Measurements from ENCODE around the gene PPP2R5B.

The PPP2R5B gene

GRCh38 chr11:64894812-64895452, 29.6 kb upstream of the PPP2R5B start:
- DNase-seq (ENCODE audit: low spot score) (no peak), ATAC-seq (ENCODE audit: low read depth) (no peak)
- no peaks in the 10 kb centered on the region for H3K27me3 ChIP-seq (ENCODE audit: insufficient read depth, poor library complexity, severe bottlenecking)
- no peaks in the 10 kb centered on the region for H3K9me3 ChIP-seq (ENCODE audit: severe bottlenecking)
- H3K4me1 ChIP-seq (ENCODE audit: insufficient read depth, poor library complexity, severe bottlenecking) = no peaks in the 10 kb centered on the region
- no peak overlapping the region for H3K4me3 ChIP-seq (ENCODE audit: severe bottlenecking)
- H3K36me3 ChIP-seq (ENCODE audit: low read depth) = peaks cover 11% of the 10 kb centered on the region; the same call in 1 of the 2 replicates
- no peak for TF ChIP-seq CTCF (IDR thresholded peaks at IDR 0.05; ENCODE audit: poor library complexity, severe bottlenecking)
- H3K27ac ChIP-seq (ENCODE audit: poor library complexity, severe bottlenecking) = no peak overlapping the region

GRCh38 chr11:64896448-64897022, 28.0 kb upstream of the PPP2R5B start:
- H3K4me3 ChIP-seq (ENCODE audit: severe bottlenecking) = no peak overlapping the region
- H3K9me3 ChIP-seq (ENCODE audit: severe bottlenecking) = no peaks in the 10 kb centered on the region
- DNase-seq (ENCODE audit: low spot score) = no peak
- TF ChIP-seq CTCF (IDR thresholded peaks at IDR 0.05; ENCODE audit: poor library complexity, severe bottlenecking) = no peak
- no peak for ATAC-seq (ENCODE audit: low read depth)
- H3K27me3 ChIP-seq (ENCODE audit: insufficient read depth, poor library complexity, severe bottlenecking) = no peaks in the 10 kb centered on the region
- no peaks in the 10 kb centered on the region for H3K4me1 ChIP-seq (ENCODE audit: insufficient read depth, poor library complexity, severe bottlenecking)
- H3K27ac ChIP-seq (ENCODE audit: poor library complexity, severe bottlenecking) = no peak overlapping the region
- H3K36me3 ChIP-seq (ENCODE audit: low read depth) = peaks cover 12% of the 10 kb centered on the region; the same call in 1 of the 2 replicates

GRCh38 chr11:64897381-64898075, 27.0 kb upstream of the PPP2R5B start:
- Histone ChIP-seq H3K4me1 (ENCODE audit: insufficient read depth, poor library complexity, severe bottlenecking) (no peaks in the 10 kb centered on the region), H3K36me3 (ENCODE audit: low read depth) (peaks cover 17% of the 10 kb centered on the region; the same call in 1 of the 2 replicates), H3K4me3 (ENCODE audit: severe bottlenecking) (no peak overlapping the region), H3K27ac (ENCODE audit: poor library complexity, severe bottlenecking) (no peak overlapping the region), H3K27me3 (ENCODE audit: insufficient read depth, poor library complexity, severe bottlenecking) (no peaks in the 10 kb centered on the region), H3K9me3 (ENCODE audit: severe bottlenecking) (no peaks in the 10 kb centered on the region)
- peak; percentile 62 for DNase-seq (ENCODE audit: low spot score)
- TF ChIP-seq CTCF (IDR thresholded peaks at IDR 0.05; ENCODE audit: poor library complexity, severe bottlenecking) = no peak
- ATAC-seq (ENCODE audit: low read depth) = no peak

GRCh38 chr11:64898076-64898445, 26.4 kb upstream of the PPP2R5B start:
- no peak for DNase-seq (ENCODE audit: low spot score)
- ATAC-seq (ENCODE audit: low read depth) = no peak
- Histone ChIP-seq H3K27ac (ENCODE audit: poor library complexity, severe bottlenecking) (no peak overlapping the region), H3K9me3 (ENCODE audit: severe bottlenecking) (no peaks in the 10 kb centered on the region), H3K36me3 (ENCODE audit: low read depth) (peaks cover 19% of the 10 kb centered on the region), H3K4me1 (ENCODE audit: insufficient read depth, poor library complexity, severe bottlenecking) (no peaks in the 10 kb centered on the region), H3K4me3 (ENCODE audit: severe bottlenecking) (no peak overlapping the region), H3K27me3 (ENCODE audit: insufficient read depth, poor library complexity, severe bottlenecking) (no peaks in the 10 kb centered on the region)
- no peak for TF ChIP-seq CTCF (IDR thresholded peaks at IDR 0.05; ENCODE audit: poor library complexity, severe bottlenecking)
